CD4-positive, alpha-beta T cell treated with Interleukin-4 for 4 hours (primary cell): Measurements from ENCODE around the gene SORCS2.

Experiments
- DNase-seq: peaks from one replicate; pipeline ENCODE4 v3.0.0-alpha.2; 2020

Gene SORCS2

GRCh38 chr4:7398788-7399439, 206.6 kb downstream of the SORCS2 start:
- no peak for DNase-seq

DNA sequence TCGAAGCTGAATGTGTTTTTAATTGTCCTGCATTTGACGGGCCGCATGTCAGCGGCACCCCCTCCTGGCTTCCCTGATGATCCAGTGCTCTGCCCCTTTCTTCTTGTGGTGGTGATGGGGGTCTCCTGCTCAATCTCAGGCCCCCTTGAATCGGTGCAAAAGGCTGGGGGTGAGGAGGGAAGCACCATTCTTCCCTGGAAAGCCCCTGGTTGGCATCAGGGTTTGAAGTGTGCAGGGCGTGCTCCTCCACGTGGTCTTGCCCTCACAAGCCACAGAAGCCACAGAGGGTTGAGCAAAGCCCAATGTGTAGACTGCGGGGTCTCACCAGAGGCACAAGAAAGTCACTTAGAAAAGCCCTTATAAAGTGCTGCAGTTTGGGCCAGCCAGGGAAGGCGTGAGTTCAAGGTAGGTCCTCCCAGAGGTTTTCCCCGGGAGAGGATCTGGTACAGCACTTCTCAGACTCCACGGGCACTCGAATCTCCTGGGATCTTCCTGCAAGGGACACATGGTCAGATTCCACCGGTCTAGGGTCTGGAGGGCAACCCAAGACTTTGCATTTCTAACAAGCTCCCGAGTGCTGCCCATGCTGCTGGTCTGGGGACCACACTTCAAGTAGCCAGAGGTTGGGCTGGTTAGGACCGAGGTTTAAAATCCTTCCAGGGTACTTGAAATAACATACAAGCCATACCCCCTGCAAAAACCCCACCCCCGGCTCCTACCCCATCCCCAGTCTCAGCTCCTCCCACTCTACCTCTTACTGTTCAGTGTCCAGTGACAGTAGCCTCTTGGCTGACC, 207.3 kb downstream of the SORCS2 start:
- no peak for DNase-seq

GRCh38 chr4:7400671-7401298, 208.4 kb downstream of the SORCS2 start:
- DNase-seq: no peak

- no peak for DNase-seq
Observed at GRCh38 chr4:7402526-7402925, 210.2 kb downstream of the SORCS2 start.

DNA sequence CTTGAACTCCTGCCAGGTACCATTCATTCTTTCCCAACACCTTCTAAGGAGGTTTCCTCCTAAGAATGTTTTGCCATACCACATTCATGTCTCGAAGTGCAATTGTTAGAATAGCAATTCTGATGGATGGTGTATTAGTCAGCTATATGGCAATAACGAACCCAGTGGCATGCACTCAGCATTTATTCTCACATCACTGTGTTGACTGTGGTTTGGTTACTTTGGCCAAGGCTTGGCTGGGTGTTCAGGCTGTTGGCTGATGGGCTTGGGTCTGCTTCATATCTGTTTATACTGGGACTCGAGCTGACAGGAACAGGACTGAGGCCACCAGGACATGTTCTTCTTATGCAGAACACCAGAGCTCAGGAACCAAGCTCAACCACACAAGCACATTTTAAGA, 210.7 kb downstream of the SORCS2 start:
- no peak for DNase-seq

GRCh38 chr4:7408166-7408565, 215.8 kb downstream of the SORCS2 start:
- DNase-seq: no peak

- no peak for DNase-seq
Observed at GRCh38 chr4:7410446-7410845, 218.1 kb downstream of the SORCS2 start.

GRCh38 chr4:7411491-7411890, 219.2 kb downstream of the SORCS2 start:
- no peak for DNase-seq

DNA sequence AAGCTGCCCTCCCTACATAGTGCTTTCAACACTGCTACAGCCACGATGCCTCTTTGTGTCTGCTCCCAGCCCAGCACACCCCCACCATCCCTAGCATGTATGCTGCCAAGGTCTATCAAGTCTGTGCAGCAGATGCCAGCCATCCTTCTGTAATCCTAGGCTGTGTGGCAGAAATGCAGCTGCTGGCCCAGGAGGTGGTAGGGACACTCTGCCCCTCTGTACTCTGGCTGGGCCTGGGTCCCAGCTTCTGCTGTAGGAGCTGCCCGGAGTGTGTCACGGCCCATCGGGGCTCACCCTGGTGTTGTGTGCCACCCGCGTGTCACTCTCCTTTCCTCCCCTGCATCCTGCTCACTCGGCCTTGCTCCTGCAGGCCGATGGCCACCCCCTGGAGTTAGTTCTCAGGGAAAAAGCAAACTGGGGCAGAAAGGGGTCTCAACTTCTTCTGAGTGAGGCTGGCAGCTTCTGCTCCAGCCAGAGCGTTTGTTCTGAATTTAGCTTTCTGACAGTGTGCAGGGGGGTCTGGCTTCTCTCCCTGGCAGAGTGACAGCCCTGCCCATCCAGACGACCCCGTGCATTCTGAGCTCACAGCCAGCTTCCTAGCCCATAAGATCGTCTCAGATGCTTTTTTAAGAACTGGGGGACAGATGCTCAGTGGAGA, 219.7 kb downstream of the SORCS2 start:
- DNase-seq: no peak

GRCh38 chr4:7412554-7412912, 220.2 kb downstream of the SORCS2 start:
- DNase-seq: no peak

DNA sequence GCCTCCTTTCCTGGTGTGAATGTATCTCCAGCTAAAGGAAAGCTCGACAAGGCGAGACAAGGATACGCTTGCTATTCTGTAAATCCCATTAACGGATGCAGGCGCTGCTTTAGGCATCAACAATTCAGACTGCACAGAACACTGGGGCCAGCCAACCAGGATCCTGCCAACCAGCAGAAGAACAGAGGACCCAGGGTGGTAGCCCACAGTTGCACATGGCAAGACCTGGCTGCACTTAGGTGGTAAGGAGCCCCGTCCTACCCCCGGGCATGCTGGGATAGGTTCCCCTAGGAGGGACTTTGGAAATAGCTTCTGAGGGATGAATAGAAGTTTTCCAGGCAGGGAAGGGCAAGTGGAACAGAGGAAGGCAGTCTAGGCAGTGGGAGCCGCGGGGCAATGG, 221.7 kb downstream of the SORCS2 start:
- DNase-seq: no peak

DNA sequence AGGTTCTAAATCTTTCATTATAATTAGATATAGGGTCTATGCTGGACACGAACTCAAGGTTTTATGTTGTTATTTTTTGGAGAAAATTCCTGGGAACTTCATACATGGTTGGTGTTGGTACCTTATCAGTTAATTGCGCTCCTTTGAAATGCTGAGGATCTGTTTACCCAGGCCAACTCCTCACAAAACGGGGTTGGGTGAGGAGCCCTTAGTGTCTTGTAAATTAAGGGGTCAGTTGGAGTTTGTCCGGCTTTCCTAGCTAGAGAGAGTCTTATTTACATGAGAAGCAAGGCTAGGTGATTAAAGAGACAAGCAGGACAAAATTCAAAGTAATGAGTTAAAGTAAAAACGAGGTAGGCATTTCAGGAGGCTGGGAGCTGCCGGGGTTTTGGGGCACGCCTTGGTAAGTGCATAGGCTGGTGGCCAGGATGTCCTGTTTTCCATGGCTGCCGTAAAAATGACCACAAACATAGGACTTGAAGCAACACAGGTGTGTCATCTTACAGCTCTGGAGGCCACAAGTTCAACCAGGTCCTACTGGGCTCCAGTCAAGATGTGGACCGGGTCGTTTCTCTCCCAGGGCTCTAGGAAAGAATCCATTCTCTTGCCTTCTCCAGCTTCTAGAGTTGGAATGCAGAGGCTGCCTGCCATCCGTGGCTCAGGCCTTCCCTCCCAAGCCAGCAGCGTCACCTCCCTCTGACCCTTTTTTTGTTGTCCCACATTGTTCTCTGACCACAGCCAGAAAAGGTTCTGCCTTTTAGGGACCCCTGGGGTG, 222.6 kb downstream of the SORCS2 start:
- DNase-seq: no peak

GRCh38 chr4:7415927-7416686, 223.8 kb downstream of the SORCS2 start:
- DNase-seq: no peak

DNA sequence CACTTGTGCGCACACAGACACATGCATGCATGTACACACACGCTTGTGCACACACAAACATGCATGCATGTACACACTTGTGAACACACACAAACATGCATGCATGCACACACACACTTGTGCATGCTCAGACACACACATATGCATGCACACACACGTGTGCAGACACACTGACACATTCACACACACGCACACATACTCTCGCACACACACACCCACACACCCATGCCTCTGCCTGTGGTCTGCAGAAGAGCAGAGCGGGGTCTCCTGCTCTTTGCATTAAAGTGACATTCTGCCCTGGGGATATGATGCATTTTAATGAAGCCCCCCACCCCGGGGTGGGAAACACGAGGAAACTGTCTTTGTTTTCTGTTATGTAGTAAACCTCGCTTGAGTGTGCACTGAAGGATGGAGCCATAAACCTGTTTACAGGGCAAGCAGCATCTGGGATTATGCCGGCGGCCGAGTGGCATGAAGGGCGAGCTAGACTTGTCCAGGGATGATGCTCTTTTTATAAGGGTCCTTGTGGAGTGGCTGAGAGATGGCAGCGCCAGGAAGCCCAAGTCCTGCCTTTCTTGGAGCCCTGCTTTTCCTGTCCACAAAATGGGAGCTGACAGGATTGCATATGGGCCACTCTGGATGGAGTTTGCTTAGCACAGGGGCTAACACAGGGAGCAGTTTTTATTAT, 224.6 kb downstream of the SORCS2 start:
- DNase-seq: no peak

GRCh38 chr4:7417639-7418038, 225.3 kb downstream of the SORCS2 start:
- DNase-seq: no peak

- no peak for DNase-seq
Observed at GRCh38 chr4:7418131-7418943, 226.0 kb downstream of the SORCS2 start.

GRCh38 chr4:7419961-7420660, 227.8 kb downstream of the SORCS2 start:
- DNase-seq: no peak

- DNase-seq: no peak
Observed at GRCh38 chr4:7420661-7421040, 228.3 kb downstream of the SORCS2 start.

DNA sequence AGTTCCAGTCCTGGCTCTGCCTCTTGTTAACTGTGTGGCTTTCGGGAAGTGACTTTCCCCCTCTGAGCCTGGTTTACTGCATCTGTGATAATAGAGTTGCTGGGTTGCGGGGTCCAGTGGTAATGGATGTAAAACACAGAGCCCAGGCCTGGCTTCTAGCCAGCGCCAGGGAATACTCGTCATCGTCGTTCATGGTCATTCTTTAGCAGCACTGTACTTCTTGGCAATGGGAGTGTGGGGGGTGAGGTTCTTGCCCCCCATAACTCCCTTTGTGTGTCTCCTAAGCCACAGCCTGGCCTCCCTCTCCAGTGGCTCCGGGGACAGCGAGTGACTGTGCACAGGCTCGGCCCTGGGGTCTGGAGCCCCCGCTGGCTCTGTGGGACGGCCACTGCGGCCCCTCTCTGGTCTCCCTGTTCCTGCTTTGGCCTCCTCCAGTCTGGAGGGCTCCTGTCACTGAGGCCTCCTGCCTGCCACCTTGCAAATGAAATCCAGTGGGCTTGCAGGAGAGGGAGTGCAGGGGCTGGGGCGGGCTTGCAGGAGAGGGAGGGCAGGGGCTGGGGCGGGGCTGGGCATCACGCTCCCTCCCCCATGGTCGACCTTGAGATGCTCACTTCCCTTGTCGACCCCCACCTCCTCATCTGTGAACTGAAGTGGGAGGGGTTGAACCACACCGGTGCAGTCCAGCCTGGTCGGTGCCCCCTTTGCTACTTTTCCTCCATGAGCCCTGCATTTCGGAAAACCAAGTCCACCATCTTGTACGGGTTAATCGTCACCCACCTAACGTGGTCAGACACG, 229.2 kb downstream of the SORCS2 start:
- DNase-seq: no peak
